ENCODE data around the gene TTLL12.

Gene TTLL12

DNA sequence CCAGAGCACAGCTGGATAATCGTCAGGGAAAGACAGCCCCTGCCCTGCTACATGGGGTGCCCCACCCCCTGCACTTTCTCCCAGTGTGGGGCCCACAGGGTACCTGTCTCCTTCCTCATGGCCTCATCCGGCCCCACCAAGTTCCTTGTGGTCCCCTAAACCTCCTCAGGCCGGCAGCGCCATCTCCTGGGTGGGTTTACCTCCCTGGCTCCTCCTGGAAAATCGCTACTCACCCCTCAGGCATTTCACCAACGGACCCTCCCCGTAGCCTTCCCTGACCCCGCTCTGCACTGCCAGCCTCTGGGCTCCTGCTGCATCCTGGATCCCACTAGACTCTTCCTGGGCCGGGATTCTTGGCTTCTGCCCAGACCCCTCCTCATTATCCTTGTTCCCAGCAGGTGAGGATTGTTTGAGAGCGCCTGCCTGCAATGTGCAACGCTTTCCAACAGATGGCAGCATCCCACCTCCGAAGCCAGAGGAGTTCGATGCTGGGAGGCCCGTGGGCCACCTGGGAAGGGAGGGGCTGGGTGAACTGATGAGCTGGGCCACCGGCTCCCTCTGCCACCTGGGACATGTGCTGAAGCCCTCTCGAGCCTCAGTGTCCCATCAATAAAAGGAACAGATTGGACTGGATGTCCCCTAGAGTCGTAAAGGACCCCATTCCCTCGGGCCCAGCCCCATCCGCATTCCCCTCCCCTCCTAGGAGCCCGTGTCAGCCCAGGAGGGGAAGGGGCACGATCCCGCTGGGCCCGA lies 44.2 kb upstream of the TTLL12 start:
- no peaks in the 10 kb centered on the region for H3K9me2 ChIP-seq (replicated peaks; ENCODE audit: insufficient read depth, low read length)
- TF ChIP-seq EZH2phosphoT487 (conservative IDR thresholded peaks at IDR 0.05; ENCODE audit: low read length) = no peak
- TF ChIP-seq, protein P1, sequence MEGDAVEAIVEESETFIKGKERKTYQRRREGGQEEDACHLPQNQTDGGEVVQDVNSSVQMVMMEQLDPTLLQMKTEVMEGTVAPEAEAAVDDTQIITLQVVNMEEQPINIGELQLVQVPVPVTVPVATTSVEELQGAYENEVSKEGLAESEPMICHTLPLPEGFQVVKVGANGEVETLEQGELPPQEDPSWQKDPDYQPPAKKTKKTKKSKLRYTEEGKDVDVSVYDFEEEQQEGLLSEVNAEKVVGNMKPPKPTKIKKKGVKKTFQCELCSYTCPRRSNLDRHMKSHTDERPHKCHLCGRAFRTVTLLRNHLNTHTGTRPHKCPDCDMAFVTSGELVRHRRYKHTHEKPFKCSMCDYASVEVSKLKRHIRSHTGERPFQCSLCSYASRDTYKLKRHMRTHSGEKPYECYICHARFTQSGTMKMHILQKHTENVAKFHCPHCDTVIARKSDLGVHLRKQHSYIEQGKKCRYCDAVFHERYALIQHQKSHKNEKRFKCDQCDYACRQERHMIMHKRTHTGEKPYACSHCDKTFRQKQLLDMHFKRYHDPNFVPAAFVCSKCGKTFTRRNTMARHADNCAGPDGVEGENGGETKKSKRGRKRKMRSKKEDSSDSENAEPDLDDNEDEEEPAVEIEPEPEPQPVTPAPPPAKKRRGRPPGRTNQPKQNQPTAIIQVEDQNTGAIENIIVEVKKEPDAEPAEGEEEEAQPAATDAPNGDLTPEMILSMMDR (IDR thresholded peaks at IDR 0.05; ENCODE audit: insufficient read depth, low read length, poor library complexity, severe bottlenecking) = peak; percentile 97
- no peaks in the 10 kb centered on the region for H3K9me3 ChIP-seq (ENCODE audit: insufficient read depth, low read length)
- no peaks in the 10 kb centered on the region for H3K36me3 ChIP-seq (ENCODE audit: low read length)
- H3K9ac ChIP-seq (ENCODE audit: low read length) = no peak overlapping the region
- H3K79me2 ChIP-seq (ENCODE audit: insufficient read depth, low read length) = no peaks in the 10 kb centered on the region
- H3K27ac ChIP-seq (ENCODE audit: low read depth, low read length) = no peak overlapping the region
- H3K27me3 ChIP-seq (ENCODE audit: low read length) = no peaks in the 10 kb centered on the region
- H3K4me3 ChIP-seq (ENCODE audit: insufficient read depth, low read length, poor library complexity, severe bottlenecking) = no peak overlapping the region
- H3F3A ChIP-seq (ENCODE audit: insufficient read depth) = no peaks in the 10 kb centered on the region
- H4K20me1 ChIP-seq (ENCODE audit: low read depth, low read length) = no peaks in the 10 kb centered on the region
- H2AFZ ChIP-seq (ENCODE audit: low read depth, low read length, severe bottlenecking) = no peak overlapping the region
- H3K4me2 ChIP-seq (ENCODE audit: low read depth, low read length, poor library complexity, severe bottlenecking) = no peak overlapping the region

GRCh38 chr22:43230571-43230970 lies 43.6 kb upstream of the TTLL12 start:
- no peak overlapping the region for H3K27ac ChIP-seq (ENCODE audit: low read depth, low read length)
- H2AFZ ChIP-seq (ENCODE audit: low read depth, low read length, severe bottlenecking) = no peak overlapping the region
- H4K20me1 ChIP-seq (ENCODE audit: low read depth, low read length) = no peaks in the 10 kb centered on the region
- H3K9me3 ChIP-seq (ENCODE audit: insufficient read depth, low read length) = no peaks in the 10 kb centered on the region
- H3K27me3 ChIP-seq (ENCODE audit: low read length) = no peaks in the 10 kb centered on the region
- H3K79me2 ChIP-seq (ENCODE audit: insufficient read depth, low read length) = no peaks in the 10 kb centered on the region
- no peak overlapping the region for H3K4me3 ChIP-seq (ENCODE audit: insufficient read depth, low read length, poor library complexity, severe bottlenecking)
- no peaks in the 10 kb centered on the region for H3K9me2 ChIP-seq (replicated peaks; ENCODE audit: insufficient read depth, low read length)
- no peak overlapping the region for H3K4me2 ChIP-seq (ENCODE audit: low read depth, low read length, poor library complexity, severe bottlenecking)
- no peaks in the 10 kb centered on the region for H3K36me3 ChIP-seq (ENCODE audit: low read length)
- no peak overlapping the region for H3K9ac ChIP-seq (ENCODE audit: low read length)
- TF ChIP-seq EZH2phosphoT487 (conservative IDR thresholded peaks at IDR 0.05; ENCODE audit: low read length) = no peak
- TF ChIP-seq, protein P1 (IDR thresholded peaks at IDR 0.05; ENCODE audit: insufficient read depth, low read length, poor library complexity, severe bottlenecking) = no peak
- H3F3A ChIP-seq (ENCODE audit: insufficient read depth) = no peaks in the 10 kb centered on the region

GRCh38 chr22:43228863-43229262 lies 41.9 kb upstream of the TTLL12 start:
- no peaks in the 10 kb centered on the region for H3F3A ChIP-seq (ENCODE audit: insufficient read depth)
- no peak overlapping the region for H3K27ac ChIP-seq (ENCODE audit: low read depth, low read length)
- TF ChIP-seq, protein P1 (IDR thresholded peaks at IDR 0.05; ENCODE audit: insufficient read depth, low read length, poor library complexity, severe bottlenecking) = no peak
- TF ChIP-seq EZH2phosphoT487 (conservative IDR thresholded peaks at IDR 0.05; ENCODE audit: low read length) = no peak
- no peak overlapping the region for H2AFZ ChIP-seq (ENCODE audit: low read depth, low read length, severe bottlenecking)
- H4K20me1 ChIP-seq (ENCODE audit: low read depth, low read length) = no peaks in the 10 kb centered on the region
- H3K36me3 ChIP-seq (ENCODE audit: low read length) = no peaks in the 10 kb centered on the region
- no peak overlapping the region for H3K4me2 ChIP-seq (ENCODE audit: low read depth, low read length, poor library complexity, severe bottlenecking)
- H3K9me3 ChIP-seq (ENCODE audit: insufficient read depth, low read length) = no peaks in the 10 kb centered on the region
- no peak overlapping the region for H3K4me3 ChIP-seq (ENCODE audit: insufficient read depth, low read length, poor library complexity, severe bottlenecking)
- no peaks in the 10 kb centered on the region for H3K79me2 ChIP-seq (ENCODE audit: insufficient read depth, low read length)
- H3K27me3 ChIP-seq (ENCODE audit: low read length) = no peaks in the 10 kb centered on the region
- H3K9ac ChIP-seq (ENCODE audit: low read length) = no peak overlapping the region
- no peaks in the 10 kb centered on the region for H3K9me2 ChIP-seq (replicated peaks; ENCODE audit: insufficient read depth, low read length)

Data from SU-DHL-6 (cell line).